ENCODE results near the gene PBLD.

Gene PBLD

DNA sequence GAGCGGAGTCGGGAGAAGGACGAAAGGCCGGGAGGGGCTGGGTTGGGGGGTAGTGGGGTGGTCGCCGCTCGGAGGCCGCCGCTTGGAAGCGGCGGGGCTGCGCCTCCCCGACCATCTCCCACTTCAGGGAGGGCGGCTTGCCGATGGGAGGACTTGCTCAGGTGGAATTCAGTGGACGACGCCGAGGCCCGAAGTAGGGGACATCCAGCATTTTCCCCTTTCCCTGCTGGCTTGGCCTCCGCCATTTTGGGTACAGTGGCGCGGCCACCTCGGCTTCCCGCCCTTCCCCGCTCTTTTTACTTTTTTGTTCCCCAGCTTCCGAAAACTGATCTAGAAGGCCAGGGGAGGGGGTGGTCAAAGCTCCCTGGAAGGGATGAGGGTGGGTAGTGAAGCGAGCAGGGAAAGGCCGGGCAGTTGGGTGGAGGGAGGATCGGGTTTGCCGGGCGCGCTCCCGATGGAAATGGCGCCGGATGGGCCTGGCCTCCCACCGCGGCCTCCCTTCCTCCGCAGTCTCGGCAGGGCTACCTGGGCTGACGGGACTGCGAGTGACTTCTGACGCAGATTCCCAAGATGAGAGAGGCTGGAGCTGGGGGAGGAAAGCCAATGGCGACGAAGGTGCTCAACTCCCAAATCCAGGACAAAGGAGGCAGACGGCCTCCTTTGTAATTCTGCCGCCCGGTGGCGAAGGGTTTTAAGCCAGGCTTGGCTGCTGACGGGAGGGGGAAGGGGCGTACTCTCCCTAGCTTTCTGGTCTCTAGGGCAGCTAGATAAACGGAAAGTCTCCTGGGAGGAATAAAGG lies at the start of gene PBLD:
Gene PBLD, minus strand, starts transcription at position 670 of the 799 bp plus-strand sequence. CDS start 26,084 bp downstream, outside the sequence.
- peak; percentile 34 to 62 for DNase-seq

DNA sequence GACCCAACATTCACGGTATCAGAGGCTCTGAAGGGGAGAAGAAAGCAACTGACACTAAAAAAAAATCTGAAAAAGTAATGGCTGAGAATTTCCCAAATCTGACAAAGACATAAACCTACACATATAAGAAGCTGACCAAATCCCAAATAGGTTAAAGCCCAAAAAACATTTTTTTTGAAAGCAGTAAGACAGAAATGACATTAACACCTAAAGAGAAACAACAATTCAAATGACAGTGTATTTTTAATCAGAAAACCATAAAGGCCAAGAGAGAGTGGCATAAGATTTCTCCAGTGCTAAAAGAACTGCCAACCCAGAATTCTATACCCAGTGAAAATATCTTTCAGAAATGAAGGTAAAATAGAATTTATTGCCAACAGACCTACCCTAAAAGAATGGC lies 38.9 kb upstream of the PBLD start:
- no peak for DNase-seq

DNA sequence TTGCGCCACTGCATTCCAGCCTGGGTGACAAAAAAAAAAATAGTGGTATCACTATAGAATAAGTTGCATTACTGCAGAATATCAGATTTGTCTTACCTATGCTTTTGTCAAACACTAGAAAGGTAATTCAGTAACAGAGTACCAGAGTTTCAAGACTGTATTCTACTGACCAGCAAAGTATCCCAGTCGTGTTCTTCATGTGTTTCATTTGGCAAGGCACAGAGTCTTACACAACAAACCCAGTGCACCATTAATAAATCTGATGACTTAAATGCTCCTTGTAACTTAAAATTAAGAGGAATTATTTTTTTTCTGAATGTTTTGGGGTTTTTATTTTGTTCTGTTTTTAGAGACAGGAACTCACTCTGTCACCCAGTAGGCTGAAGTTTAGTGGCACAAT lies 34.4 kb upstream of the PBLD start:
- DNase-seq: no peak

DNA sequence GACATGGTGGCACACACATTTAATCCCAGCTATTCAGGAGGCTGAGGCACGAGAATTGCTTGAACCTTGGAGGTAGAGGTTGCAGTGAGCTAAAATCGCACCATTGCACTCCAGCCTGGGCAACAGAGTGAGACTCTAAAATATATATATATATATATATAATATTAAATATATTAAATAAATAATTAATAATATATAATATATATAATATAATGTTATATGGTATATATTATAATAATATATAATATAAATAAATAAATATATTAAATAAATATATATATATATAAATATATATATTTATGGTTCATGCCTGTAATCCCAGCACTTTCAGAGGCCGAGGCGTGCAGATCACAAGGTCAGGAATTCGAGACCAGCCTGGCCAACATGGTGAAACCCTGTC lies 33.9 kb upstream of the PBLD start:
- no peak for DNase-seq

DNA sequence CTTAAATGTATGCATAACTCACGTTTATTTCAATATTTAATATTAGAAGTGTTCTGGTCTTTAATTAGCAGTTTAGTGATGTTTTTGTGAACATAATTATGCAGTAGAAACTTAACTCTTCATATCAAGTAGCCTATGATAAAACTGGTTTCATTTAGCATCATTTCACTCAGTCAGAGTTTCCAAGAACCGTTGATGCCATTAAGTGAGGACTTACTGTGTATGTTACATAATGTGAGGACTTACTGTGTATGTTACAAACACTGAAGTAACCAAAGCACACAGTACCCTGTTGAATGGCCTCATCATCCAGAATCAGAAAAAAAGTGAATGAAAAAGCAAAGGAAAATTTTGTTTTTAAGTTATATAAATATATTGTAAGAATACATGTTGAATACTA lies 32.9 kb upstream of the PBLD start:
- no peak for DNase-seq

DNA sequence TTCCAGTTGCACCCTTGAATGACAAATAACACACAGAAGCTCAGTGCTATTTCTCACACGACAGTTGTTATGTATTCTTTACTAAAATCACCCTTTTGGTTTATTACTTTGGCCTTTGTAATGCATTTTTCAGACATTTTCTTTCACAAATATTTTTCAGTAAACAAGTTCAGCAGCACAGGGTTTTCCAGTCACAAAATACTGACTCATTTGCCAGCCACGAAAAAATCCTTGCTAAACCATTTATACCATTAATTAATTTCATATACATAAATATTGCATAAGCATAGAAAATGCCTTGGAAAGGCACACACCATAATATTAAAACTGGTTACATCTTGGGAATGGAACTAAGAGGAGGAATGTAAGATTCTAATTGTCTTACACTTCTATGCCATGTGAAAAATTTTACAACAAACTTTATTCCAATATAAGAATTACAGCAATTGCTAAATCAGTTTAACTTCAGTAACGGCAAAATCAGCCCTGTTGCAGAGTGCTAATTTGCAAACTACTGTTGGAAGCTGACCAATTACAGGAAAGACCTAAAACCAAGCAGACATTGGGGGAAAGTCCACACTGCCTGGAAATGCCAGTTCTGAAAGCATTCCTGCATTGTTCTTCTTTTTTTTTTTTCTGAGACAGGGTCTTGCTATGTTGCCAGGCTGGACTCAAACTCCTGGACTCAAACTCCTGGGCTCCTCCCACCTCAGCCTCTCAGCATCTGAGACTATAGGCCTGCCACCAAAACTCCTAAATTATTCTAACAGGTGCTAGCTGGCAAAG lies 31.6 kb upstream of the PBLD start:
- no peak for DNase-seq

DNA sequence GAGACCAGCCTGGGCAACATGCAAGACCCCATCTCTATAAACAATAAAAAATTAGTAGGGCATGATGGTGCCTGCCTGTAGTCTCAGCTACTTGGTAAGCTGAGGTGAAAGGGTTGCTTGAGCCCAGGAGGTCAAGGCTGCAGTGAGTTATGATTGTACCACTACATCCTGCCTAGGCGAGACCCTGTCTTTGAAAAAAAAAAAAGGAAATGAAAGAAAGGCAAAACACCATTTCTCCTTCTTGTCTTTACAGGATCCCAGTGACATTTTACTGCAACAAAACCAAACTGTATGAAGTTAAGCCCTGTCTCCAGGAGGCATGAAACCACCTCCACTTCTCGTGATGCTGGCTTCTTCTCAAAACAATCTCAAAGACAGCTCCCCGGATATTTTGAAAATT lies 29.9 kb upstream of the PBLD start:
- no peak for DNase-seq

DNA sequence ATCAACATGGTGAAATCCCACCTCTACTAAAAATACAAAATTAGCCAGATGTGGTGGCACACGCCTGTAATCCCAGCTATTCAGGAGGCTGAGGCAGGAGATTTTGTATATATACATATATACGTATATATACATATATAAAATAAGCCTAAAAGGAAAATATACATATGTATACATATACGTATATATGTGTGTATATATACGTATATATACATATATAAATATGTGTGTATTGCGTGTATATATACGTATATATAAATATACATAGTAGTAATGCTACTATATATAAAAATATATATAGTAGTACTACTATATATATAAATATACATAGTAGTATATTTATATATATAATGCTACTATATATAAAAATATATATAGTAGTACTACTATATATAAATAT lies 26.5 kb upstream of the PBLD start:
- DNase-seq: no peak

DNA sequence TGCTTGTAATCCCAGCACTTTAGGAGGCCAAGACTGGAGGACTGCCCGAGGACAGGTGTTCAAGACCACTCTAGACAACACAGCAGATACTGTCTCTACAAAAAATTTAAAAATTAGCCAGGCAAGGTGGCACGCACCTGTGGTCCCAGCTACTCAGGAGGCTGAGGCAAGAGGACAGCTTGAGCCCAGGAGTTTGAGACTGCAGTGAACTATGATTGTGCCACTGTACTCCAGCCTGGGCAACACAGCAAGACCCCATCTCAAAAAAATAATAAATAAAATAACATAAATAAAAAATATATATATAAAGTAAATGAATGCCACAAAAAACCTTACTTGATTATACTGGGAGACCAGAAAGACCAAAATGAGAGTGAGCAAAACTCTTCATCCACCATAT lies 20.8 kb upstream of the PBLD start:
- no peak for DNase-seq

DNA sequence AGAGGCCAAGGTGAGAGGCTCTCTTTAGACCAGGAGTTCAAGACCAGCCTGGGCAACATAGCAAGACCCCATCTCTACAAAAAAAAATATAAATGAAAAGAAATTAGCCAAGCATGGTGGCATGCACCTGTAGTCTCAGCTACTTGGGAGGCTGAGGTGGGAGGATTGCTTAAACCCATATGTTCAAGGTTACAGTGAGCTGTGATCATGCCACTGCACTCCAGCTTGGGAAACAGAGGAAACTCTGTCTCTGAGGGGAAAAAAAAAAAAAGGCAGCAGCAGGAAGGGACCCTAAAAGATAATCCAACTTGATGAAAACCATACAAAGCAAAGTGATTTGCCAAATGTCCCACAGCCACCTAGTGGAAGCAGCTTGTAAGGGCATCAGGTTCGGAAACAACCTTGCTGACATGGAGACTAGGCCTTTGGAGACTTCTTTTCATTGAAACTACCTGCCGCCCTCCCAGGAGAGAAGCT lies 15.6 kb upstream of the PBLD start:
- peak in 1 of 2 experiments; percentile 34 for DNase-seq

DNA sequence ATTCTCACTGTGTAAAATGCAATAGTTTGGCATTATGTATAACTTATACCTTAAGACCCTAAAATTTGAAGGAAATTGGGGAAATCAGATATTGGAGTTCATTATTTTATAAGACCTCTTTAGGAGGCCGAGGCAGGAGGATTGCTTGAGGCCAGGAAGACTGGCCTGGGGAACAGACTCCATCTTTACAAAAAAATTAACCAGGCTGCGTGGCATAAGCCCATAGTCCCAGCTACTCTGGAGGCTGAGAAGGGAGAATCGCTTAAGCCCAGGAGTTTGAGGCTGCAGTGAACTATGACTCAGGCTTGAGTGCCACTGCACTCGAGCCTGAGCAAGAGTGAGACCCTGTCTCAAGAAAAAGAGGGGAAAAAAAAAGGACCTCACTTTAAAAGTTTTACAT lies 14.0 kb upstream of the PBLD start:
- DNase-seq: no peak

DNA sequence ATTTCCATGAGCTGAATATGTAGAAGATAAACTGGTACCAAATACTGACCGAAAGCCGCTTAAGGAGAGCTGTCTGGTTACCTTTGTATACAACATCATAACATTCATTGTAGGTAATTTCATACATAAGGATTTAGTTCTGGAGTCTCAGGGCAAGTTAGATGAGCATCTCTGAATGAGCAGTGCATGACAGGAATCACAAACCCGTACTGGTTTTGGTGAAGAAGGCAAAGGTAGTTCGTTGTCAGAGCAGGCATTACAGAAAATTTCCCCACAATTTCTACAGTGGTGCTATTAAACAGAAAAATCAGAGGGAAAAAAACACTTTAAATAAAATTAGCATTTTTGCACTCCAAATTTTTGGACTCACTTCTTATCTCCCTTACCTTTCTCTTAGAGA lies 12.9 kb upstream of the PBLD start:
- no peak for DNase-seq

DNA sequence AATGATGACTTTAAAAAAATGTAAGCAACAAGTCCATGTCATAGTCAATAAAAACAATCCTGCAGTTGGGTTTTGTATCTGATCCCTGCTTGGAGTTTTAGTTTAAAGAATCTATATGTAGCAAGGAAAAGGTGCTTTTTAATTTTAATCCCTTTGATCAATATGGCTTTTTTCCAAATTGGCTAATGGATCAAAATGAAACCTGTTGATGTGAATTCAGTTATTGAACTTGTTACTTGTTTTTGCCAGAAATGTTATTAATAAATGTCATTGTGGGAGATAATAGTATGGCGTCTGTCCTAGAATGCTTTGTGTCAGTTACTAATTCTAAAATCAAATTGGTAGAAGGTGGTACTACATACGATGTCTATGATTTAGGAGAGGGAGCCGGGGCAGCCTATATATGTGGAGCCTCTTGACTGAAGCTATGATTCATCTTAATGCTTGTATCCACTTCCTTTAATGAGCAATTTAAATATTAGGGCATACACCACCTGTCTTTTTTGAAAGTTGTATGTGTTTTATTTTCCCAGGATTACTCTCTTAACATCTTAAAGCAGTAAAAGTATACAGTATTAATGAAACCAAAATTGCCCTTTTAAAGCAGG lies 10.3 kb upstream of the PBLD start:
- DNase-seq: no peak

DNA sequence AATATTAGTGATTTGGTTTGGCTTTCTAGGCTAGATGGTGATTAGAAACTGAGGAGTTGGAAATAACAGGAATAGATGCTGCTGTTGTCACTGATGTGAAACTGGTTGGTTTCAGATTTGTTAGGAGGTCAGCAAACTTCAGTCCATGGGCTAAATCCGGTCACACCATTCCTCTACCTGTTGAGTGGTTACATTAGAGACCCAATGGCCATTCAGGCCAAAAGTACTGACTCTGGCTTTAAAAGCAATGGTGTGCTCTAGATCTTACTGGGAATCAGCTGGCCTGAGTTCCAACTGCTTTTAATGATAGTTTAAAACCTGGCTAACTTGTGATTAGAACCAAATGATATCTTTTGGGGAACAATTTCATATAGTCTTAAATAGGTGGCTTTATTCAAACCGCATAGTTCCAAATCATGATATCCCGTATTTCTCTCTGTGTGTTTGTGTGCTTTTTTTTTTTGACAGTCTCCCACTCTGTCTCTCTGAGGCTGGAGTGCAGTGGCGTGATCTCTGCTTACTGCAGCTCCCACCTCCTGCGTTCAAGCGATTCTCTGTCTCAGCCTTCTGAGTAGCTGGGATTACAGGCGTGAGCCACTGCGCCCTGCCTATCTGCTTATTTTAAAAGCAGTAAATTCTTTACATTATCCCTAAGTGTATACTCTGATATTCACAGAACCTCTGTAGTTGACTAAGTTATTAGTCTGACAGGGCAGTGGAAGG lies 7.8 kb upstream of the PBLD start:
- no peak for DNase-seq

DNA sequence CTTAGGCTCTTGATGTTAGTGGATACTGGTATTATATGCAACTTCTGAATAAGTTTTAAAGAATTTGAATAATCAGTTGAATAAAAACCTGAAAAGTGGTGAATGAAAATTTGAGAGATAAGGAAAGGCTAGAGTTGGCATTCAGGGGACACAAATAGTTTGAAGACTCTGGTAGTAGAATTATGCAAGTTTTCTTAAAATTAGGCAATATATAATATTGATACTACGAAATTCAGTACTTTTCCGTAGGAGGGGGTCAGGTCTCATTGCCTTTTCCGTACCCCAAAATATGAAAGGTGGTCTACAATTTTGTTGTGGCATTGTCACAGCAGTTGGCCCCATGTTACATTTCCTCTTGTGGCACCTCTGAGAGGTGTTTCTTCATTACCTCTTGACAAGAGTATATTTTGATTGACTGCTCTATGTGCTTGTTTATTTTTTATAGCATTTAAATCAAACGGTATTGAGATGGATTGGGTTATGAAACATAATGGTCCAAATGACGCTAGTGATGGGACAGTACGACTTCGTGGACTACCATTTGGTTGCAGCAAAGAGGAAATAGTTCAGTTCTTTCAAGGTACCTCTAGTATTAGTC lies 4.1 kb upstream of the PBLD start:
- DNase-seq: no peak

DNA sequence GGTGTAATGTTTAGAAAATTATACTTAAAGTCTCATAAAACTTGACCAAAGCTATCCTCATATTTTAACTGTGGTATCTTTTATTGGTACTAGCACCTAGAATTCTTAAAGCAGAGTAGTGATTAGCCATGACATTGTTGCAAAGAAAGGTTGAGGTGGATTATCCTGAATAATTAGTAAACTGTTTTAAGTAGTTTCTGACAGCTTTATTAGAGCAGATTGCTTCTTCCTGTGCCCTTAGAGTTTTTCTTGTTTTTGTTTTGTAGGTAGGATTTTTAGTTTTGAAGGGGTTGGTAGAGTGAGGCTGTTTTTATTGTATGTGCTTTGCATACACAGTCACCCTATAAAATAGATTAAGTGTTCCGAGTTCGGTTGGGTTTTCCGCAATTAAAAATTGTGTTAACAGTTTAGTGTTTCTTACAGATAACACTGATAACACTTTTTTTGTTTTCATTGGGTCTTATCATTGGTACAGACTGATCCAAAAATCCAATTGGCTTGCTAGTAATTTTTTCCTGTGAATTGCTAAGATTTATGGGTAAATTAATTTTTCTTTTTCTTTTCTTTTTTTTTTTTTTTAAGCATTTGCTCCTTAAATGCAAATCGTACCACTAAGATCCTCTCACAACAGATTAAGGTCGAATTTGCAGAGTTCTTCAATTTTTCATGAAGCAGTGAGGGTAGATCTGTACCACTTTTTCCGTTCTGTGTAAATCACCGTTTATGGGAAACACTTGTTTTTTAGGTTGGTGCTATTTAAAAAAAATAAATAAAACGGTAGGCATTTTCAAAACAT lies 2.1 kb upstream of the PBLD start:
- no peak for DNase-seq

DNA sequence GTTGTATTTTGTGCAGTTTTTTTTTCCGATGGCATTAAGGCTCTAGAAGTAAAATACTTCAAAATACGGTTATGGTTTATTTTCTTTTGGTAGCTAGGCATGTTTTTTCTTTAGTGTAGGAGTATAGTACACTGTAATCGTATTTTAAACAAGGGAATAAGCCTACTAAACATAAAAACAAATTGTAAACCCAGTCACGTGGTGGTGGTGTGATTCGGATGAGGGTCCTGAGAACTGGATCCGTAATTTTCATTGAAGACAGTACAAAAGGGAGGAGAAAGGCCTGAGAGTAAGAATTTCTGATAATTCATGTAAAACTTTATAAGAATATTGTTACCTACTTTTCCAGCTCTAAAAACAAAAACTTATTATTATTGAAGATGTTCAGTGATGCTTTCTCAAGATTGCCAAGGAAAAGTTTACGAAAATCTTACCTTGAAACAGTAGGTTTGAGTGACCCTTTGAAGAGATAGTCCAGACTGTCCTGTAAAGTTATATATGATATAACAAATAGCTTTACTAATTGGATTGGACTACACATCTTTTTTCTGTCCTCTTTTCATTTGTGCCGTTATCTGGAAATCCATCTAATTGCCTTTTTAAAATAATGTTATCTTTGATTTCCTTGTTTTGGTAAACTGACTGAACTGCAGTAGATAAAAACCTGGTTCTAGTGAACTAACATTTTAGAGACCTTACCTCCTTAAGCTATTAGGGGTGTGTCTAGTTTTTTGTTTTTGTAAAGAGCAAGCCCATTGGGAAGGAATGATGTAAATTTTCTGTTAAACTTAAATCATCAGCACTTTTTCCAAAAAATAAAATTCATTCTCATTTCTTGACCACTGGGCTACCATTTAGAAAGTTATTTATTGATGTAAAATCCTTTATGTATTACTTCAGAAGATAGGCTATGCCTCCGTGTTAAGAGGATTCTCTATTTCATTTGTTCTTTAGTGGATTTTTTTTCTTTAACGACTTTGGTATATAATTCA lies 1.0 kb upstream of the PBLD start:
- DNase-seq: no peak

DNA sequence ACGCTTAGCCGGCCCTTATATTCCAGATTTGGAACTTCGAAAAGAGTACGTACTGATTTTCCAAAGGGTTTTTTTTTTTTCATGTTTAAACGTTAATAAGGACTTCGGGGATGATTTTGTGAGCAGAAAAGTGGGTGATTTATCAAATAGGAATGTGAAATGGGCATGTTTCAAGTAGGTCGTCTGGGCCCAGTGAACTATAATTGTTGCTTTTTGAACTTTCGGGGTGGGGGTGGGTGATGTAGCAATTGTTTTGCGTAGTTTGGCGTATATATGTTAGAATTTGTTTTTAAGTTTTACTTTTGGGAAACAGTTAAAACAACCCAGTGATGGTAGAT lies 299 bp upstream of the PBLD start:
- no peak for DNase-seq

DNA sequence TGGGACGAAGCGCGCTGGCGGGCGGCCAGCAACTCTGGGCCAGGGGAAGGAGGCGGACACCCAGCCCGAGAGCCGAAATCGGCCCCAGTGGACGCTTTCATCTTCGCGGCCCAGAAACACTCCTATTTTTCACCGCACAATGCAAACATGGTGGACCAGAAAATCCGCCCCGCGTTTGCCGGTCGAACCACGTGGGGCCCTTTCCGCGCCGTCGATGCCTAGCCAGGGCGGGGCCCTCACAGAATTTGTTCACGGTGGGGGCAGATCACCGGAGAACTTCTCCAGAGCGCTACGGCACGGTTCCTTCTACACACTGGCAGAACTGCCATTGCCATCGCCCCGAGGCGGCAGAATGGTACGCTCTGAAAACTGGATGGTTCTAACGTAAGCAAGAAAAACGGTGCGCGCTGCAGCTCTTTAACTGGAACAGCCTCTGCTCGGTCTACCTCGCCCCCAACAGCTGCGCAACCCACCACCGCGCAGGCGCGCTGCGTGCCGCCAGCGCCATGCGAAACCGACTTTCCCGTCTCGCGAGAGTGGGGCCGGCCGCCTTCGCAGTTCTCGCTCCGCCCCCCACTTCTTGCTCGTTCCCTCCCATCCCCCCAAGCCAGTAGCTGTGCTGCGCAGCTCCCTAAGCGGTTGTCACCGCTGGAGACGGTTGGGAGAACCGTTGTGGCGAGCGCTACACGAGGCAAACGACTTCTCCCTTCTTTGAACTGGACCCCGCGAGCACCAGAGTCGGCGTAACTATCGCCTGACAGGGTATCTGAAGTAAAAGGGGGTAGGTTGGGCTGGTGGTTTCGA lies 1.1 kb downstream of the PBLD start, which contains the start of gene HNRNPH3:
Gene HNRNPH3, plus strand, starts transcription at position 610 of the 804 bp plus-strand sequence. CDS start 5,158 bp downstream, outside the sequence.
- DNase-seq: peak; percentile 71 to 97
